GM12873 (cell line): ENCODE results near the gene GALNT11.

Experiments used
- CTCF ChIP-seq: IDR thresholded peaks from 2 replicates; pipeline ENCODE4 v1.5.1; 2012; ENCODE audit warnings: low read depth, mild to moderate bottlenecking, moderate library complexity, low read length, control low read depth; ENCODE audit not compliant: insufficient read depth; ENCODE audit errors: missing control alignments

The GALNT11 gene

GRCh38 chr7:152072421-152072820 is 46.9 kb downstream of the GALNT11 start:
- TF ChIP-seq CTCF, result no peak

GRCh38 chr7:152073352-152073751 is 47.9 kb downstream of the GALNT11 start:
- no peak for TF ChIP-seq CTCF

- no peak for TF ChIP-seq CTCF
Measured at GRCh38 chr7:152074673-152075072, 49.2 kb downstream of the GALNT11 start.

- TF ChIP-seq CTCF, result peak; percentile 56
Measured at GRCh38 chr7:152076324-152076821, 50.9 kb downstream of the GALNT11 start.

- TF ChIP-seq CTCF, result no peak
Measured at GRCh38 chr7:152076940-152077933, 51.8 kb downstream of the GALNT11 start.

- no peak for TF ChIP-seq CTCF
Measured at GRCh38 chr7:152078025-152078424, 52.6 kb downstream of the GALNT11 start.

GRCh38 chr7:152078786-152079185 is 53.3 kb downstream of the GALNT11 start:
- TF ChIP-seq CTCF, result no peak
